ENCODE measurements around the gene DGKB.
"Not testable (repeated sequence)": the region's sequence is repeated elsewhere in the genome, so short reads cannot be mapped to it uniquely, and the experiment has no call there.

The DGKB gene

DNA sequence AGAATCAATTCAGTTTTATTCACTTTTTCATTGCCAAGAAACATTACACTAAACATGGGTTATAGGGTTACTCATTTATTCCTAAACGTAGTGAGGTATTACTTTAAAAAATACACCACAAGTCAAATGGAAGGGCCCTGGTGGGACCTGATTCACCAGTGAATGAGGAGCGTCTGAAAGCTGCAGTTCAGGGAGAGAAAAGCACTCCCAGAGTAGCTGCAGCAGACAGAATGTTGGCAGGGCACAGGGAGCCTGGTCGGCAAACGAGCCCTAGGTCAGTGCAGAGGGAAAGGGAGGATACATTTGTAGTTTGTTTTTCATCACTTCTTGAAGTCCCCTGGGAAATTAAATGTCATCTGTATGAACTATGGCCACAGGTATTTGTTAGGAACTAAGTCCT is 551.4 kb downstream of the DGKB start:
- DNase-seq = peak; percentile 49

DNA sequence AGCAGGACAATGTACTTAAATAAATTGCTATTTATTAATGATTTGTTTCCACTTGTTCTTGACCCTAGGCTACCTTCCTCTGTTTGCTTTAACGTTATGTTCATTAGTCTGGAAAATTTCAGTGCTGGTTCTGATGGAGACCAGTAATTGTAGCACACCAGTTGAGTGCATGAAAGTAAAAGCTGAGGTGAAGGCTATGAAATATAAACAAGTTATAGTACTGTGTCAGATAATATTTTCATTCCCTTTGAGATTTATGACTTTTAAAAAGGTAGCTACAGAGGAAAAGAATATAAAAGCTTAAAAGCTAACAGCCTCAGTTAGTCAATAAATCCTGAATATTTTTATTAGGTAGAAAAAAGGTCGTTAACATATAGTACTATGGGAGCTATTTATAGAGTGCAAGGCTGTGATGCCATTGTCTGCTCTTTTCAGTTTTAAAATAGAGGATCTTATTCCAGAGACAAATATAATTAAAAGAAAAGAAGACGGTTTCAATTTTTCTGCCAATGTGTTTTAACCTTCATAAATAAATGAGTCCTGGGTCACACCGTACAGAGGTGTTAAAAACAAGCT is 561.3 kb downstream of the DGKB start:
- DNase-seq = peak; percentile 36

DNA sequence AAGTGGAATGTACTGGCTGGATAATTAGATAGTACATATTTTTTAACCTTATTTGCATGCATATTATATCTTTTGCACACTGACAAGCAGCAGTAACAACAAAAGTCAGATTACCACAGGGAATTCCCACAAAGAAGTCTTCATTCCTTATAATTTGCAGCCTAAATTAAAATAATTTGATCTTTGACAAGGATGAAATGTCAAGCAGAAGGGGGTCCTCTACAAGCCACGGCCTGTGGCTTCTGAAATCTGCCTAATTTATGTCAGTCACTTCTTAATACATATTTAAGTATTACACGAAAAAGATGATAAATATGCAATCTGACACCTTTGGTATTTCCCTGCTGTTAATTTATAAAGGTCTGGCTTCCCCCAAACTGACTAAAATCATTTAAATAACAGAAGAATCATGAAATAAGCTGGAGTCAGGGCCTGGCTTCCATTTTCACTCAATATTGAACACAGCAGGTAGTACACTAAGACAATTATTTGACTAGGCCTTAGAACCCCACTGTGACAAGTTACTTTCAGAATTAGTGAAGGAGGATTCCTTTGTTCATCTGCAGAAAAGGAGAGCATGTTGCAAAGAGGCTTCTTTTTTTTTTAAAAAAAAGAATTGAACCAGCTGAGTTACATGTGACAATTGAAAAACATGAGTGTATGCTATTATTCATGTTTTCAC is 562.0 kb downstream of the DGKB start:
- no peak for DNase-seq

DNA sequence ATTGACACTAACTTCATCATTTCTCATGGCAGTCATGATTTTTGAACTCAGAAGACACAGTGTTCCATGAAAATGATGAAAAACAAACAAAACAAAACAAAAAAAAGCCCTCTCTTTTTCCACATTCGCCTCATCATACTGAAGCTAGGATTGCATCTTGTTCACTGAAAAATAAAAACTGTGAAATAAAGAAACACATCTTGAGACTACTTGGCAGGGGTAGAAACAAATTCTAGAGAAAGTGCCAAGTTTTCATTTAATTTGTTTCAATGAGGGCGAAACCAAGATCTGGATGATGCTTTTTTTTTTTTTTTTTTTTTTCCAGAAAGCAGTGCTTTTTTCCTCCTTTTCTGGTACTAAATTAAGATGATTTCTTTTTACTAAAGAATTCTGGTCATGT is 562.7 kb downstream of the DGKB start:
- no peak for DNase-seq

DNA sequence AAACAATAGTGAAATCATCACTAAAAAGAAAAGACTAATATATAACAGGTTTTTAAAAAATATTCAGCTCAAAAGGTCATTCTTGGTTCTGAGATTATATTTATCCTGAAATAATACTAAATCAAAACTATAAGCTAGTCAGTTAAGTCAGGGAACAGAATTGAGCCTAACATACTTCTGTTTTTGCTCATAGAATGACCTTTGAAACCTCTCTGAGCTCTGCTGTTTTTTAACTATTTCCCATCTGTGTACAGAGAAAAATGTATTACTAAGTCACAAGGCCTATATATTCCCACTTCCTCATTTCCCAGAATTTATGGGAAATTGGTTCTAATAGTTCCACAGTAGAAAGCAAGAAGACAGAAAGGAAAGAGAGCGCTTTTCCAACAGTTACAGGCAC is 566.3 kb downstream of the DGKB start:
- DNase-seq = no peak

DNA sequence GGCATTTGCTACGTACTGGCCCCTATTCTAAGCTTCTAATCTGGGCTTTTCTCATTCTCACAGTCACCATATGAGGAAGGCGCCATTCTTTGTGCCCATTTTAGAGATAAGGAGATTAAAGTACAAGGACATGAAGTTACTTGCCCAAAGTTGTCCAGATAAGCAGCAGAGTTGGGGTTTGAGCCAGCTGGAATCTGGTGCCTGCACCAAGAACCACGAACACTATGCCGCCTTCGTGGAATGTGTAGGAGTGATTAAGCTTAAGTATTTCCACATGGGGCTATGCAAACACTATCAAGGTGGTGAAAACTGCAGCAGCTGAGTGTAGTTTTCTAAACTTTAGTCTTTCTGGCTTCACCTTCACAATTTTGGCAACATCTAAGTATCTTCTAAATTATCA is 570.4 kb downstream of the DGKB start:
- DNase-seq = no peak

DNA sequence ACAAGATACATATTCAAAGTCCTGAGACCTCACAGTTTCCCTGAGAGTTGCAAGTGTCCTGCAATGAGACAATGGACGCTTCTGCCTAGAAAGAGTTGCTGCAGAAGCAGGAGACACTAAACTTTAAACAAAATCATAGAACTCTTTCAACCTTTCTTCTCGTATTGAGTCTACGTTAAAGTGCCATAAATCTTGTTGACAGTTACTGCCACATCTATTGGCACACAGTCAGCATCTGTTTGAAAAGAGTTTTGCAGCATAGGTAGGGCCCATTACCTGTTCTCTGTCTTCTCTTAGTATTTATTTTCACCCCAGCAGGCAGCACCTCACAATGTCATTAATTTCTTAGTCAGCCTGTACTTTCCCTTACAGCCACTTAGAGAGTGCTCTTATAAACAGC is 577.8 kb downstream of the DGKB start:
- DNase-seq = no peak

DNA sequence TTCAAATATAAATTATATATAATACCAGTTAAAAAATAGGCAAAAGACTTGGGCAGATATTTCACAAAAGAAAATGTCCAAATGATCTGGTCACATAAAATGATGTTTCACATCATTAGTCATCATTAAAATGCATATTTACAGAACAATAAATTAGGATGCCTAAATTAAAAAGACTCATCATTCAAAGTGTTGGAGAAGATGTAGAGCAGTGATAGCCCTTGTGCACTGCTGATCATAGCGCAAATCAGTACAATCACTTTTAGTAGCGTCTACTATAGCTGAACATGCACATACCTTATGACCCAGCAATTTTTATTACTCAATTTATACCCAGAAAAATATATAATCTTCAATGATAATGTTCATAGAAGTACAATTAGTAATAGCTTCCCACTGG is 579.8 kb downstream of the DGKB start:
- no peak for DNase-seq

DNA sequence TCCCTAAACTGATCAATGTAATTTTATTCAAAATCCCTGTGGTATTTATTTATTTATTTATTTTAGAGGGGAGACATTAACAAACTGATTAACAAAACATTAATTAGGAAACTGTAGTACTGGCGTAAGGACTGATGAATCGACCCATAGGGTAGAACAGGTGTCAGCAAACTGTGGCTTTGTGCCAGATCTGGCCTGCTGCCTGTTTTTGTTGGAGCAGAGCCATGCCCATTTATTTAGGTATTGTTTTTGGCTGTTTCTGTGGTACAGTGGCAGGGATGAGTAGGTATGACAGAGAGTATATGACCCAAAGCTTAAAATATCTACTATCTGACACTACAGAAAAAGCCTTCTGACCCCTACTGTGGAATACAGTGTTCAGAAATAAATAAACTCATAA is 580.6 kb downstream of the DGKB start:
- peak; percentile 91 for DNase-seq

DNA sequence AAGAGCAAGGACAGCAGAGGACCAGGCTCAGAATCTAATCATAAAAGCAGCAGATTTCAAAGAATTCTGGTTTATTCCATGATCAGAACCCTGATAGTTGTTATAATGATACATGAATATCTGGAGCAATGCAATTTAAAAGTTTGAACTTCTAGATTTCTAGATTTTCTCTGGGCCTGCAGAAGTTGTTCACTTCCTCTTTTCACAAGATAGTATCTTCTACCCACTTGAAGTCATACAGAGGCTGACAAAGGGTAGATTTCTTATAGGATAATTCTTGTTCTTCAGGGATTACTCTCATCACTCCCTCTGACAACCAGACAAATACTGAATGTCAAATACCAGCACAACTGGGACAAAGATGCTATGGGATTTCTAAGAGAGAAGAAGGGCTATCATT is 593.1 kb downstream of the DGKB start:
- no peak for DNase-seq

DNA sequence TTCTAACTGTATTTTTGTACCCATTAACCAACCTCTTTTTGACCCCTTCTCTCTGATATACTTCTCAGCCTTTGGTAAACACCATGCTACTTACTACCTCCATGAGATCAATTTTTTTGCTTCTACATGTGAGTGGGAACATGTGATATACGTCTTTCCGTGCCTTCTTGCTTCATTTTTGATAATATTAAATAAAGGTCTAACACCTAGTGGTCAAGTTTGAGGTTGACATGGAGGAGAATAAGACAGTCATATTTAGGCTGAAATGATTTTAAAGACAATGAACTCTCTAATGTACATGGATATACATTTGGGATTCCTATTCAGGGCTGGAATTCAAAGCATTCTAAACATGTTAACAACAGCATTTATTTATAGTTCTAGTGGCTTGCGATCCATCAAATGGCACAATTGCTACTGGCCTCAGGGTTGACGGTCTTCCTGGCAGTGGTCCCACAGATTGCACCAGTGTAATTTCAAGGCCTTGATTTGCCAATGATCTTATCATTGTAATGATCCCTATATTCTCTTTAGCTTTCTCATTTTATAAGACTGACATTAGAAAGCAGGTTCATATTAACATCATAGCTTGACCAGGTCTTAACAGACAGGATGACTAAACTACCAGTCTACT is 597.2 kb downstream of the DGKB start:
- no peak for DNase-seq

DNA sequence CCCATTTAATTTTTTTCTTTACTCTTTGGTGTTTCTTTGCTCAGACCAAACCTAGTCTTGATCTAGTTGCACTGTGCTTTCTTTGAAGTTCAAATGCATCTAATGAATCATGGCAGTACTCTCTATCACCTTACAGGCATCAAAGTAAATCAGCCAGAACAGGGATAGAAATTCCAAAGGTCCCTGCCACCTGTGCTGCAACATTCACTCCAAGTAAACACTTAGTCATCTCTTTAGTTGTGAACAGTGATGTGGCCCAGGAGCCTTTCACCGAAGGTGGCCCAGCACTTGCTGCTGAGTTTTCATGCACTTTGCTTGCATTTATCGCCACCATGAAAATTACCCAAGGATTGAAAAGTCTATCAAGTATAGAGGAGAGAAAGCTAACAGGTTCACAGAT is 599.0 kb downstream of the DGKB start:
- DNase-seq = no peak

DNA sequence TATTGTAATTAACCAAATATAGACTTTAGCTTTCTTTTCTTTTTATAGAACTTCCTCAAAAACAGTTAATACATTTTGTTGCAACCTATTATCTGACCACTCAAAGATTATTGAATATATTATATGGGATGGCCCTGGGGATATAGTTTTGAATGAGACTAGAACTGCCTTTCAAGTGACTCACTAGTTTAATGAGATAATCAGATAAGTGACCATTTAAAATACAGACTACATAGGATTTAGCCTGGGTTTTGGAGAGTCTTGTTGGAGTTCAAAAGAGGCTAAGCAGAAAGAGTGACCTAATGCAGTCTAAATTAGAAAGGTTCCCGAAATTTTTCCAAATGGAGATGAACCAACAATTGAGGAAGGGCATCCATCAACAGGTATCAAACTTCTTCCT is 607.9 kb downstream of the DGKB start:
- no peak for DNase-seq

DNA sequence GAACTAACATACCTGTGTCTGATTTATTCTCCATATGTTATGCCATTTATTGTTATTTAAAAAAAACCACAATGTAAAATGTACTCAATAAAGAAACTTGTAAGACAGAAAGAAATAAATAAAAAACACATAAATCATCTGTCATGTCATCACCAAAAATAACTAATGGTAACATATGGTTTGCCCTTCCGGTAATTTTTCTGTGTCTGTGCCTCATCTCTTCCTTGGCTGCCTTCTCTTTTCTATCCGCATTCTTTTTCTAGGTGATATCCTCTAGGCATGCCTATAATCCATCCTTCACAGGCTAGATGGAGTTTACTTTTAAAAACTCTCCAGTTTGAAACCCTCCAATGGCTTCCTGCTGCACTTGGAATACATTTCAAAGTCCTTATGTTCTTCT is 609.1 kb downstream of the DGKB start:
- no peak for DNase-seq

DNA sequence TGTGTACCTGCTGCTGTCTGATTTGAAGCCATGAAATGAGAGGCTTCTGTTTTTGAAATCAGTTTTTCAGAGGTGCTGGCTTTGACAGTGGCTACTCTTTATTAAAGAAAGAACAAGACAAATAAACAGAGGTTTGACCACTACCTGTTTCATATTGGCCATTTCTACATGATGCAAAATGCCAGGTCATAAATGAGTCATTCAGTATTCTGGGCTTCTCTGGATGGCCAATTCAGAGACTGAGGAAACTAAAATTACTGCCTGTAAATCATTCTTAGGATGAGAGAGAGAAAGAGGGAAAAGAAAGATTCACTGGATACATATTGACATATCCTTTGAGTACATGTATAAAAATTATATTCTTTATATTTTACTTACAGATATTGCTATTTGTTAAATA is 609.8 kb downstream of the DGKB start:
- DNase-seq = no peak

DNA sequence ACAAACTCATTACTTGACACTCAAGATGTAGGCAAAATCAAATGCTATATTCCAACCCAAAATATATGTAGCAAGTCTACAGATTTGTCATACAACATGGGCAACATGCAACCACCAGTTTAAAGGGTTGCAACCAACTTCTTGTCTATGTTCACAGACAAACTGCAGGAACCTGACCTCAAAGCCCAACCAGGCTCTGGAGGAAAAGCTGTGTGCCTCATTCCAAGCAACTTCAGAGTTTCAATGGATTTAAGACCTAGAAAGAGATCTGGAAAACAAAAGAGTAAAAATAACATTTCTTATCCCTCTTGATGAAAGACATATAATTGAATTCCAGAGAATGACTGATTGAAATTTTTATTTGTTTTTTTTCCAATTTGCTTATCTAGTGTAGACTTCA is 612.6 kb downstream of the DGKB start:
- no peak for DNase-seq

DNA sequence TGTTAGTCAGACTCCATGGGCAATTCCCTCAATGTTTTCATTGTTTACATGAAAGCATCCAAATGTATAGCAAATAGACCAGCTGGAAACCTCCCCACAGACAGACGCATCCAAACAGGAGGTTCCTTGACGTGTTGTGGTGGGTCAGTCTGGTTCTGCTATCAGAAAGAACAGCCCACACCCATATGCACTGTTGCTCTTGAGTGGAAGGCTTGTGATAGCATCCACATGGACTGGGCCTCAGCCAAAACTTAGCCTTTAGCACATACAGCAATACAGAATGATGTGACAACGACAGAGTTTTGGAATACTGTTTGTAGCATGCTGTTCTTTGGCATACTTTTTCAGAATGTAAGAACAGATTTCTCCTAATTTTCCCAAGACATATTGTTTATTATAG is 613.9 kb downstream of the DGKB start:
- no peak for DNase-seq

DNA sequence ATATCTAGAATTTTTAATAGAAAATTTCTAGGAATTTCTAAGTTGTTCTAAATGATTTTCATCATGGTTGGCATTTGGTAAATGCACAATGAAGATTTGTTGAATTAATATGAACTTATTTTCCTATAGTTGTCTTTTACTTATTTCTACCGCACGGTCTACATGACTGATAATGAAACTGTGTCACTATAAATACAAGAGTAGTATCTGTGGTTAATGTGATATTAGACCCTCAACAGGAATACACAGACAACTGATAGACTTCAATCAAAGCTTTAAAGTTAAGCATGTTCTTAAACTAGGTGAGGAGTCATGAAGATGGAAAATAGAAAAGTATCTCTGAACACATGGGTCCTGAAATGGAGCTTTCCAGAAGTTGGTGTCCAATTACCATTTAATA is 615.2 kb downstream of the DGKB start:
- DNase-seq = no peak

DNA sequence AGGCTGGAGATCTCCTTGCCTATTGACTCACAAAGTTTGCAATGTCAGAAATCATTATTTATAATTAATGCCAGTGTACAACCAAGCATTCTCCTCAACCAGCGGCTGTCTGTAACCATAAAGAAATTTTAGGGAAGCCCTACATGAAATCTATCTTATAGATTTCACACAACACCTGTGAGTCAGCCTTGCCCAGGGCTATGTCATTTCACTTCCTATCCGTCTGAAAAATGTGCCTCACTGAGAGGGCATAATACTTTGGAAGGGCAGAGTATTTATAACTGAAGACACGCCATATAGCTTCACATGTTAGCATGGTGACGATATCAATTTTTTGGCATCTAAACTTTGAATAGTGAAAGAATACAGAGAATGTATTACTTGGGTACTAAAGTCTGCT is 616.5 kb downstream of the DGKB start:
- no peak for DNase-seq

DNA sequence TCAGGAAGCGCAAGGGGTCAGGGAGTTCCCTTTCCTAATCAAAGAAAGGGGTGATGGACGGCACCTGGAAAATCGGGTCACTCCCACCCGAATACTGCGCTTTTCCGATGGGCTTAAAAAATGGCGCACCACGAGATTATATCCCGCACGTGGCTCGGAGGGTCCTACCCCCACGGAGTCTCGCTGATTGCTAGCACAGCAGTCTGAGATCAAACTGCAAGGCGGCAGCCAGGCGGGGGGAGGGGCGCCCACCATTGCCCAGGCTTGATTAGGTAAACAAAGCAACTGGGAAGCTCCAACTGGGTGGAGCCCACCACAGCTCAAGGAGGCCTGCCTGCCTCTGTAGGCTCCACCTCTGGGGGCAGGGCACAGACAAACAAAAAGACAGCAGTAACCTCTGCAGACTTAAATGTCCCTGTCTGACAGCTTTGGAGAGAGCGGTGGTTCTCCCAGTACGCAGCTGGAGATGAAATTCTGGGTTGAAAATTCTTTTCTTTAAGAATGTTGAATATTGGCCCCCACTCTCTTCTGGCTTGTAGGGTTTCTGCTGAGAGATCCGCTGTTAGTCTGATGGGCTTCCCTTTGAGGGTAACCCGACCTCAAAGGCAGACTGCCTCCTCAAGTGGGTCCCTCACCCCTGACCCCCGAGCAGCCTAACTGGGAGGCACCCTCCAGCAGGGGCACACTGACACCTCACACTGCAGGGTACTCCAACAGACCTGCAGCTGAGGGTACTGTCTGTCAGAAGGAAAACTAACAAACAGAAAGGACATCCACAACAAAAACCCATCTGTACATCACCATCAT is 623.3 kb downstream of the DGKB start:
- not testable (repeated sequence) for DNase-seq

DNA sequence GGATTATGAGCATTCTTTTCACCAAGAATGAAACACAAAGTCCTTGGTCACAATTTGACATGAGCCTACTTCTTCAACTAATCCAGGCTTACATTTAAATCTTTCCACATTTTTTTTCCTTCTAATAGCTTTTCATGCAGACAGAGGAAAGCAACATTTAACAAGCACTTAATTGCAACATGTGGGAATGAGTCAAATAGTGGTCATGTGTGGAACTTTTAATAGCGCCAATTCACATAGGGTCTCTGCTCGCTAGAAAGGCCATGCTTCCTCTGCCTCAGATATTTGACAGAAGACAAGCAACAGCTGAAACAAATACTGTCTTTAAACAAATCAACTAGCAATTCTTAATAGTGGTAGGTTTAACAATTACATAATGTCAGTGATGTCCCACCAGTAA is 627.2 kb downstream of the DGKB start:
- no peak for DNase-seq

DNA sequence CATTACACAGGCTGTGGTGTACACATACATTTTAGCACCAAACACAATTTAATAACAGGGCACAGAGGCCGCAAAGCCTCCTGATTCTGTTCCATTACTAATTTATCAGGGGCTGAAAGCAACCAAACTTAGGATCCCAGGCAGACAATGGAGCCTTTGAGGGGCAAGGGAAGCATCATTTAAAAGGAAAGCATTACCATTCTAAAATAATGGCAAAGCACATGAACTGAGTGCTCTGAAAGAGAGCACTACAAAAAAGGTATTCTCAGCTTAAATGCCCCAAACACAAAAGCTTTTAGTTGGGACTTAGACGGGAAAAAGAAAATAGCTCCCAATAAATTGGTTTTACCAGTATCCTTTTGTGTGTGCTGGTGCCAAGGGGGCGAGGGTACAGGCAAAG is 631.1 kb downstream of the DGKB start:
- DNase-seq = no peak

DNA sequence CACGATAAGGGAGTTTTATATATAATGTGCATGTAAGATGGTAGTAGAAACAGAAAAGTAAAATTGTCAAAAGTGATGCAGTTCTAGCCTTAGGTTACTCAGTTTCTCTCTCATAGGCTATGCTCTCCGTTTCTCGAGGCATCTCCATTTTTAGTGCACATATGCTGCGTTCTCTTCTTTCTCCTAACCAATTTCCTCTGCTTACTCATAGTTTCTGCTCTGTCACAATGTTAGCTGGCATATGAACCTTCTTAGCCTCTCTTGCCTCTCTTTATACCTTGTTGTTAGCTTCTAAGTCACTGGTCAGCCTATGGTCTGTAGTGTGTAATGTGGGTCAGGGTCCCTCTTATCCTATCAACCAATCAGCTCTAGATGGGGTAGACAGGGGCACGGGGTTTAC is 632.5 kb downstream of the DGKB start:
- no peak for DNase-seq

DNA sequence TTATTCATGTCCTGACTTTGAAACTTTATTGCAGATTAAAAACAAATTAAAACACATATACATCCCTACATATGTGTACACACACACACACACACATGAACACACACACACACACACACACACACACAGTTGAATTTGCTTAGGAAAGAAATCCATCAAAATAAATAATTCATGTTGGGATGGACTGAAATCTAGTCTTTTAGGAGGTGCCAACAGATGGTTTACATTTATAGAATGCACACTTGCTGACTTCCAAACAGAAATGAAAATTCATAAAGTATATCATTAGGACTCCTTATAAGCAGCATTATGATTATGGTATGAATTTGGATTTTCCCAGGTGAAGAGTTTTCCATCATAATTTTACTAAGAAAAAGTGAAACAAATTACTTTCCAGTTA is 642.5 kb downstream of the DGKB start:
- DNase-seq = no peak
